GM10248 (cell line): ENCODE results near the gene SENP8.
A peak's percentile ranks its signal among the peaks of the same experiment; 100 is the strongest.

Source experiments
- CTCF ChIA-PET: fragments of 300-600 bp; sonication (Branson Sonifier 250); formaldehyde crosslinking; extraction: SDS; loops from one replicate; lab custom pipeline; 2021; ENCODE audit warnings: antibody characterized with exemption; lab: Yijun Ruan, JAX
- POLR2A ChIA-PET: fragments of 350-650 bp; sonication (Branson Sonifier 250); formaldehyde crosslinking; extraction: SDS; loops from one replicate; lab custom pipeline; 2020; ENCODE audit warnings: antibody characterized with exemption; lab: Yijun Ruan, JAX
- DNase-seq: peaks from one replicate; pipeline ENCODE4 v3.0.0; 2012; ENCODE audit errors: extremely low spot score
- CTCF ChIP-seq: IDR thresholded peaks from 2 replicates; pipeline ENCODE4 v1.5.1; 2012; ENCODE audit warnings: mild to moderate bottlenecking, low read depth; ENCODE audit errors: extremely low read depth, missing control alignments, control extremely low read depth

Gene SENP8

GRCh38 chr15:72078887-72079286, 39.3 kb upstream of the SENP8 start:
- CTCF ChIA-PET = interaction anchor here (1.1 to 2.0 kb wide), 3 partner anchors 11 to 64 kb away, joined by 3 to 6 read pairs (median 4); no protein-coding TSS in a partner anchor

GRCh38 chr15:72082176-72082575, 36.0 kb upstream of the SENP8 start:
- TF ChIP-seq CTCF = no peak
- ChIA-PET POLR2A (no interaction called here), CTCF (interaction anchor here (1.3 kb wide), 1 partner anchor 9 kb away, joined by 3 read pairs; no protein-coding TSS in a partner anchor)
- DNase-seq = no peak

More at GRCh38 chr15:72078887-72079286, 39.3 kb upstream of the SENP8 start:
- POLR2A ChIA-PET = no interaction called here
- no peak for TF ChIP-seq CTCF
- DNase-seq = peak; percentile 25

GRCh38 chr15:72086010-72086697, 32.0 kb upstream of the SENP8 start:
- TF ChIP-seq CTCF = no peak
- CTCF ChIA-PET = interaction anchor here (0.8 kb wide), 1 partner anchor 12 kb away, joined by 3 read pairs; no protein-coding TSS in a partner anchor
- POLR2A ChIA-PET = interaction anchor here (0.5 kb wide), 1 partner anchor 13 kb away, joined by 8 read pairs; no protein-coding TSS in a partner anchor
- DNase-seq = no peak

GRCh38 chr15:72086920-72087648, 31.1 kb upstream of the SENP8 start:
- no peak for TF ChIP-seq CTCF
- POLR2A ChIA-PET = interaction anchor here (0.5 kb wide), 1 partner anchor 12 kb away, joined by 8 read pairs; no protein-coding TSS in a partner anchor
- no peak for DNase-seq
- CTCF ChIA-PET = interaction anchor here (0.8 to 1.6 kb wide), 2 partner anchors 13 to 45 kb away, joined by 3 read pairs; no protein-coding TSS in a partner anchor

GRCh38 chr15:72092006-72092405, 26.2 kb upstream of the SENP8 start:
- no peak for TF ChIP-seq CTCF
- POLR2A ChIA-PET = no interaction called here
- no peak for DNase-seq
- CTCF ChIA-PET = interaction anchor here (1.0 to 1.8 kb wide), 4 partner anchors 12 to 28 kb away, joined by 3 to 4 read pairs (median 4); no protein-coding TSS in a partner anchor

GRCh38 chr15:72092691-72093090, 25.5 kb upstream of the SENP8 start:
- no peak for DNase-seq
- ChIA-PET POLR2A (no interaction called here), CTCF (interaction anchor here (1.4 to 1.8 kb wide), 3 partner anchors 12 to 27 kb away, joined by 3 to 4 read pairs (median 4); no protein-coding TSS in a partner anchor)
- TF ChIP-seq CTCF = no peak
